Smooth muscle cell (in vitro differentiated cells): Measurements from ENCODE around the gene GAS7. TPM values are rescaled to one million over a fixed set of nuclear protein-coding genes. Genes with fewer than 3 reads are reported as not detected.
A peak's percentile ranks its signal among the peaks of the same experiment; 100 is the strongest.

Experiments
- DNase-seq: peaks from one replicate; lab custom pipeline; 2025; ENCODE audit not compliant: unreplicated experiment; lab: John Stamatoyannopoulos, UW
- H2AFZ ChIP-seq: fragments of 200-600 bp; sonication (generic); 2 replicates; pipeline ENCODE4 v1.6.0; 2016; ENCODE audit warnings: antibody characterized with exemption, low read depth, mild to moderate bottlenecking
- H3F3A ChIP-seq: fragments of 200-600 bp; sonication (generic); 2 replicates; pipeline ENCODE4 v1.6.0; 2017; ENCODE audit warnings: antibody characterized with exemption, low read depth
- H3K27ac ChIP-seq: fragments of 200-600 bp; sonication (generic); 2 replicates; pipeline ENCODE4 v1.5.1; 2016; ENCODE audit warnings: low read depth, mild to moderate bottlenecking
- H3K27me3 ChIP-seq: fragments of 200-600 bp; sonication (generic); 2 replicates; pipeline ENCODE4 v1.6.1; 2016; ENCODE audit warnings: low read depth, mild to moderate bottlenecking
- H3K36me3 ChIP-seq: fragments of 200-600 bp; sonication (generic); 2 replicates; pipeline ENCODE4 v1.5.1; 2016; ENCODE audit warnings: low read depth
- H3K4me1 ChIP-seq: fragments of 200-600 bp; sonication (generic); 2 replicates; pipeline ENCODE4 v1.5.1; 2016; ENCODE audit warnings: low read depth
- H3K4me2 ChIP-seq: fragments of 200-600 bp; sonication (generic); 2 replicates; pipeline ENCODE4 v1.6.0; 2016; ENCODE audit warnings: mild to moderate bottlenecking
- H3K4me3 ChIP-seq: fragments of 200-600 bp; sonication (generic); 2 replicates; pipeline ENCODE4 v1.5.1; 2016; ENCODE audit warnings: mild to moderate bottlenecking
- H3K79me2 ChIP-seq: fragments of 200-600 bp; sonication (generic); 2 replicates; pipeline ENCODE4 v1.6.0; 2016; ENCODE audit warnings: low read depth, mild to moderate bottlenecking
- H3K9ac ChIP-seq: fragments of 200-600 bp; sonication (generic); 2 replicates; pipeline ENCODE4 v1.6.0; 2016; ENCODE audit warnings: low read depth
- H3K9me3 ChIP-seq: fragments of 200-600 bp; sonication (generic); replicated peaks from 2 replicates; pipeline ENCODE4 v1.5.1; 2016; ENCODE audit warnings: low read depth
- H4K20me1 ChIP-seq: fragments of 200-600 bp; sonication (generic); 2 replicates; pipeline ENCODE4 v1.6.0; 2016; ENCODE audit warnings: low read depth
- CTCF ChIP-seq: fragments of 200-600 bp; sonication (generic); IDR thresholded peaks from 2 replicates; pipeline ENCODE4 v1.5.1; 2017; ENCODE audit warnings: borderline replicate concordance, mild to moderate bottlenecking, antibody characterized with exemption; ENCODE audit not compliant: insufficient read depth, poor library complexity, severe bottlenecking
- WGBS: methylation state at CpG from one replicate; pipeline ENCODE4 v1.1.7; 2016; ENCODE audit warnings: low lambda C conversion rate; 5-methylcytosine and 5-hydroxymethylcytosine counted together
- polyA plus RNA-seq: library from polyadenylated mRNA; unstranded; fragments of >200 nt; fragmentation: Nextera tagmentation; extraction: Ambion mirVana; gene quantifications from 2 replicates; pipeline ENCODE4 v1.2.1, GENCODE V29; 2016
- total RNA-seq: library from RNA; depleted of rRNA; stranded (reverse); fragments of >200 nt; gene quantifications from 2 replicates; pipeline ENCODE4 v1.2.3, GENCODE V29; 2014

The GAS7 gene
- total and polyA plus RNA-seq, 2 experiments from 2014 or later: 86.8 to 103 TPM

GRCh38 chr17:9895923-9896322 lies 302.5 kb downstream of the GAS7 start:
- Histone ChIP-seq H3K27ac (no peak overlapping the region), H3K4me2 (no peak overlapping the region), H3K9ac (no peak overlapping the region), H4K20me1 (no peaks in the 10 kb centered on the region), H2AFZ (no peak overlapping the region), H3K27me3 (no peaks in the 10 kb centered on the region), H3K4me1 (peaks cover 8% of the 10 kb centered on the region), H3K79me2 (no peaks in the 10 kb centered on the region), H3F3A (no peaks in the 10 kb centered on the region), H3K4me3 (no peak overlapping the region), H3K9me3 (no peaks in the 10 kb centered on the region), H3K36me3 (no peaks in the 10 kb centered on the region)
- DNase-seq: no peak
- TF ChIP-seq CTCF: no peak

GRCh38 chr17:9894231-9894630 lies 304.2 kb downstream of the GAS7 start:
- Histone ChIP-seq H3K4me1 (no peaks in the 10 kb centered on the region), H3K27ac (no peak overlapping the region), H2AFZ (no peak overlapping the region), H3K4me3 (no peak overlapping the region), H3K36me3 (no peaks in the 10 kb centered on the region), H3K9ac (no peak overlapping the region), H3F3A (no peaks in the 10 kb centered on the region), H3K9me3 (no peaks in the 10 kb centered on the region), H3K79me2 (no peaks in the 10 kb centered on the region), H3K4me2 (no peak overlapping the region), H3K27me3 (no peaks in the 10 kb centered on the region), H4K20me1 (no peaks in the 10 kb centered on the region)
- whole genome bisulfite sequencing: 95% methylated on average over 3 of the region's 3 CpGs
- no peak for DNase-seq
- TF ChIP-seq CTCF: no peak

DNA sequence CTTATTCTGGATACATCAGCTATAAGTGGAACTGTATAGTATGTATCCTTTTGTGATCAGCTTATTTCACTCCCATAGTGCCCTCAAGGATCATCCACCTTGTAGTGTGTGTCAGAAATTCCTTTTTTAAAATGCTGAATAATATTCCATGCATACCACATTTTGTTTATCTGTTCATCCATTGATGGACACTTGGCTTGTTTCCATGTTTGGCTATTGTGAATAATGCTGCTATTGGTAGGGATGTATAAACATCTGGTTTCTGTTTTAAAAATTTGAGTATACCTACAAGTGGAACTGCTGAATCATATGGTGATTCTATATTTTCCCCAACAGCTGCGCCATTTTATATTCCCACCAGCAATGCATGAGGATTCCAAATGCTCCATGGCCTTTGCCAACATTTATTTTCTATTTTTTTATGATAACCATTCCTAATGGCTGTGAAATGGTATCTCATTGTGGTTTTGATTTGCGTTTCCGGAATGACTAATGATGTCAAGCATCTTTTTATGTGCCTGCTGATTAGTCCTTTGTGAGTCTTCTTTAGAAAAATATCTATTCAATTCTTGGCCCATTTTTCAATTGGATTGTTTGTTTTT lies 304.9 kb downstream of the GAS7 start:
- DNase-seq: no peak
- H2AFZ ChIP-seq: no peak overlapping the region
- no peaks in the 10 kb centered on the region for H4K20me1 ChIP-seq
- H3K36me3 ChIP-seq: no peaks in the 10 kb centered on the region
- H3K27me3 ChIP-seq: no peaks in the 10 kb centered on the region
- no peaks in the 10 kb centered on the region for H3K4me1 ChIP-seq
- 68% methylated on average over 3 of the region's 3 CpGs for WGBS
- H3K27ac ChIP-seq: no peak overlapping the region
- no peaks in the 10 kb centered on the region for H3K79me2 ChIP-seq
- H3K9ac ChIP-seq: no peak overlapping the region
- no peaks in the 10 kb centered on the region for H3F3A ChIP-seq
- no peaks in the 10 kb centered on the region for H3K9me3 ChIP-seq
- TF ChIP-seq CTCF: no peak
- H3K4me3 ChIP-seq: no peak overlapping the region
- H3K4me2 ChIP-seq: no peak overlapping the region

DNA sequence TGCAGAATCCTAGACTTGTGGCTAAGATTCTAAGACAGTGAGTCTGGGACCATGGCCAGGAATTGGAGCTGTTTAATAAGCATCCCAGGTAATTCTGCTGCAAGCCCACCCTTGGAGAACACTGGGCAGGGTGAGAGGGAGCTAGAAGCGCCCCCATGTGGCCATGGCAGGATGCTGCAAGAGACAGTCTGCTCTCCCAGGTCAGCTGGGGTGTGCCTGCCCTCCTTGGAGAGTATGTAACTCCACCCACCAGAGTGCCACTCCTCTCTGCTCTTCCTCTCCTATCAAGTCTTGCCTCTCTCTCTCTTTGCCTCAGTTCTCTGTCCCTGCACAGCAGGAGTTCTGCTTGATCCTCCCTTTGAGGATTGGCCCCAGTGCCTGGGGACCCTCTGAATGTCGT lies 308.3 kb downstream of the GAS7 start:
- no peak for DNase-seq
- no peaks in the 10 kb centered on the region for H3K4me1 ChIP-seq
- no peak overlapping the region for H3K9ac ChIP-seq
- H3K9me3 ChIP-seq: no peaks in the 10 kb centered on the region
- no peaks in the 10 kb centered on the region for H3F3A ChIP-seq
- no peak overlapping the region for H3K4me2 ChIP-seq
- H3K36me3 ChIP-seq: no peaks in the 10 kb centered on the region
- peak; percentile 67 for TF ChIP-seq CTCF
- H3K27ac ChIP-seq: no peak overlapping the region
- H3K79me2 ChIP-seq: no peaks in the 10 kb centered on the region
- peaks cover 6% of the 10 kb centered on the region for H3K27me3 ChIP-seq
- no peak overlapping the region for H2AFZ ChIP-seq
- WGBS: 28% methylated on average over 2 of the region's 2 CpGs
- no peaks in the 10 kb centered on the region for H4K20me1 ChIP-seq
- no peak overlapping the region for H3K4me3 ChIP-seq
